HK-2 (cell line): ENCODE measurements around the gene PUS7.
"Not testable (repeated sequence)": the region's sequence is repeated elsewhere in the genome, so short reads cannot be mapped to it uniquely, and the experiment has no call there.

Source experiments
- DNase-seq: peaks from one replicate; pipeline ENCODE4 v3.0.0-alpha.2; 2018; ENCODE audit not compliant: unreplicated experiment

Gene PUS7

GRCh38 chr7:105497016-105497415 lies 25.1 kb downstream of the PUS7 start:
- no peak for DNase-seq

- no peak for DNase-seq
Measured at GRCh38 chr7:105496521-105496920, 25.6 kb downstream of the PUS7 start.

GRCh38 chr7:105493923-105494315 lies 28.2 kb downstream of the PUS7 start:
- peak; percentile 65 for DNase-seq

GRCh38 chr7:105493196-105493922 lies 28.7 kb downstream of the PUS7 start:
- DNase-seq = peak; percentile 14

- no peak for DNase-seq
Measured at GRCh38 chr7:105489409-105489808, 32.7 kb downstream of the PUS7 start.

- DNase-seq = peak; percentile 26
Measured at GRCh38 chr7:105487579-105488571, 34.2 kb downstream of the PUS7 start.

- no peak for DNase-seq
Measured at GRCh38 chr7:105480931-105481330, 41.1 kb downstream of the PUS7 start.

- DNase-seq = no peak
Measured at GRCh38 chr7:105478606-105479005, 43.5 kb downstream of the PUS7 start.

- DNase-seq = no peak
Measured at GRCh38 chr7:105477908-105478307, 44.2 kb downstream of the PUS7 start.

- DNase-seq = no peak
Measured at GRCh38 chr7:105474045-105474444, 48.0 kb downstream of the PUS7 start.

- DNase-seq = peak; percentile 14
Measured at GRCh38 chr7:105473163-105473562, 48.9 kb downstream of the PUS7 start.

GRCh38 chr7:105470846-105471245 lies 51.2 kb downstream of the PUS7 start:
- DNase-seq = no peak

- DNase-seq = no peak
Measured at GRCh38 chr7:105470090-105470489, 52.0 kb downstream of the PUS7 start.

GRCh38 chr7:105462765-105463420 lies 59.2 kb downstream of the PUS7 start:
- DNase-seq = no peak

- DNase-seq = no peak
Measured at GRCh38 chr7:105461518-105461917, 60.6 kb downstream of the PUS7 start.

- no peak for DNase-seq
Measured at GRCh38 chr7:105457619-105458225, 64.3 kb downstream of the PUS7 start.

- DNase-seq = no peak
Measured at GRCh38 chr7:105454921-105455320, 67.2 kb downstream of the PUS7 start.

- no peak for DNase-seq
Measured at GRCh38 chr7:105454095-105454747, 67.8 kb downstream of the PUS7 start.

GRCh38 chr7:105452085-105452484 lies 70.0 kb downstream of the PUS7 start:
- no peak for DNase-seq

GRCh38 chr7:105450870-105451269 lies 71.2 kb downstream of the PUS7 start:
- DNase-seq = not testable (repeated sequence)

- DNase-seq = no peak
Measured at GRCh38 chr7:105450177-105450861, 71.8 kb downstream of the PUS7 start.
